Liver (tissue), 9 donors: ENCODE results near the gene POC5. TPM values are rescaled to one million over a fixed set of nuclear protein-coding genes. Genes with fewer than 3 reads are reported as not detected.

Experiments used
- DNase-seq: peaks from one replicate; pipeline ENCODE4 v3.0.0-alpha.2; 2017; ENCODE audit warnings: low spot score
- H3K27ac ChIP-seq, 2 donors: one replicate each; pipeline ENCODE4 v1.7.0; 2013; ENCODE audit warnings: inconsistent platforms in 2 of 2, low read length in 2 of 2, control low read depth in 1 of 2, low read depth in 1 of 2, mild to moderate bottlenecking in 1 of 2
- H3K27me3 ChIP-seq, 4 donors: one replicate each; pipeline versions ENCODE4 v1.6.1 to v1.7.0; 2013; ENCODE audit warnings: low read length in 3 of 4, inconsistent platforms in 1 of 4, mild to moderate bottlenecking in 1 of 4, moderate library complexity in 1 of 4; ENCODE audit not compliant: control insufficient read depth in 4 of 4, insufficient read depth in 4 of 4
- H3K36me3 ChIP-seq, 4 donors: one replicate each; pipeline versions ENCODE4 v1.6.1 to v1.7.0; 2013; ENCODE audit warnings: low read length in 3 of 4, mild to moderate bottlenecking in 3 of 4, low read depth in 1 of 4, moderate library complexity in 1 of 4; ENCODE audit not compliant: control insufficient read depth in 4 of 4, insufficient read depth in 3 of 4
- H3K4me1 ChIP-seq, 4 donors: one replicate each; pipeline versions ENCODE4 v1.6.1 to v1.7.0; 2013; ENCODE audit warnings: low read length in 3 of 4, mild to moderate bottlenecking in 3 of 4, moderate library complexity in 1 of 4; ENCODE audit not compliant: control insufficient read depth in 4 of 4, insufficient read depth in 4 of 4
- H3K4me3 ChIP-seq, 3 donors: one replicate each; pipeline versions ENCODE4 v1.6.1 to v1.7.0; 2013; ENCODE audit warnings: low read length in 3 of 3, control low read depth in 1 of 3, low read depth in 1 of 3, mild to moderate bottlenecking in 1 of 3
- H3K9ac ChIP-seq, 2 donors: one replicate each; pipeline ENCODE4 v1.7.0; 2013; ENCODE audit warnings: low read length in 2 of 2, mild to moderate bottlenecking in 2 of 2, moderate library complexity in 2 of 2, control low read depth in 1 of 2, low read depth in 1 of 2
- H3K9me3 ChIP-seq, 4 donors: one replicate each; pipeline versions ENCODE4 v1.6.1 to v1.7.0; 2013; ENCODE audit warnings: low read length in 3 of 4; ENCODE audit not compliant: control insufficient read depth in 4 of 4
- EGR1 ChIP-seq, 2 donors: IDR thresholded peaks; 2 replicates each; pipeline ENCODE4 v1.6.1; 2016 to 2018; ENCODE audit warnings: antibody characterized with exemption in 2 of 2, low read depth in 2 of 2
- FOXA1 ChIP-seq: IDR thresholded peaks from 2 replicates; pipeline ENCODE4 v1.6.1; 2016; ENCODE audit warnings: antibody characterized with exemption
- FOXA2 ChIP-seq: IDR thresholded peaks from 2 replicates; pipeline ENCODE4 v1.6.1; 2016; ENCODE audit warnings: antibody characterized with exemption
- GABPA ChIP-seq, 2 donors: IDR thresholded peaks in 1 of 2; conservative IDR thresholded peaks in 1 of 2; 2 replicates each; pipeline ENCODE4 v1.6.1; 2016; ENCODE audit warnings: antibody characterized with exemption in 2 of 2, mild to moderate bottlenecking in 1 of 2, moderate library complexity in 1 of 2
- HNF4A ChIP-seq, 2 donors: conservative IDR thresholded peaks; 2 replicates each; pipeline ENCODE4 v1.6.1; 2016; ENCODE audit warnings: antibody characterized with exemption in 2 of 2, mild to moderate bottlenecking in 2 of 2
- HNF4G ChIP-seq: IDR thresholded peaks from 2 replicates; pipeline ENCODE4 v1.6.1; 2016; ENCODE audit warnings: antibody characterized with exemption
- JUND ChIP-seq, 2 donors: IDR thresholded peaks; 2 replicates each; pipeline ENCODE4 v1.6.1; 2016; ENCODE audit warnings: antibody characterized with exemption in 2 of 2
- NR2F2 ChIP-seq: IDR thresholded peaks from 2 replicates; pipeline ENCODE4 v1.6.1; 2016; ENCODE audit warnings: antibody characterized with exemption
- RAD21 ChIP-seq, 2 donors: IDR thresholded peaks; 2 replicates each; pipeline ENCODE4 v1.6.1; 2016; ENCODE audit warnings: antibody characterized with exemption in 2 of 2, mild to moderate bottlenecking in 2 of 2
- RXRA ChIP-seq, 2 donors: IDR thresholded peaks; 2 replicates each; pipeline ENCODE4 v1.6.1; 2017 to 2018; ENCODE audit warnings: antibody characterized with exemption in 2 of 2, mild to moderate bottlenecking in 1 of 2
- SP1 ChIP-seq: IDR thresholded peaks from 2 replicates; pipeline ENCODE4 v1.6.1; 2018; ENCODE audit warnings: antibody characterized with exemption, mild to moderate bottlenecking
- TAF1 ChIP-seq: conservative IDR thresholded peaks from 2 replicates; pipeline ENCODE4 v1.6.1; 2016; ENCODE audit warnings: antibody characterized with exemption, mild to moderate bottlenecking
- YY1 ChIP-seq: IDR thresholded peaks from 2 replicates; pipeline ENCODE4 v1.6.1; 2016; ENCODE audit warnings: antibody characterized with exemption, mild to moderate bottlenecking
- WGBS: extraction: QIAGEN DNeasy Blood & Tissue Kit; methylation state at CpG from one replicate; pipeline ENCODE4 v1.1.7; 2013; 5-methylcytosine and 5-hydroxymethylcytosine counted together
- polyA plus RNA-seq, 2 donors: library from polyadenylated mRNA; stranded (reverse) in 1 of 2; unstranded in 1 of 2; fragments of 200-250 nt in 1 of 2; fragments of >200 nt in 1 of 2; fragmentation: Nextera tagmentation in 1 of 2; extraction: Ambion mirVana in 1 of 2; gene quantifications; one replicate each; pipeline versions ENCODE4 v1.2.1 to v1.2.3, GENCODE V29; 2013 to 2015
- total RNA-seq, 2 donors: library from RNA; depleted of rRNA; stranded (reverse); fragments of >200 nt; gene quantifications; one replicate each; pipeline ENCODE4 v1.2.3, GENCODE V29; 2014
- TF ChIP-seq, protein P1 (sequence below): IDR thresholded peaks from 2 replicates; pipeline ENCODE4 v1.6.1; 2016; ENCODE audit warnings: antibody characterized with exemption
- TF ChIP-seq, protein P2 (sequence below): IDR thresholded peaks from 2 replicates; pipeline ENCODE4 v1.6.1; 2016; ENCODE audit warnings: antibody characterized with exemption
- TF ChIP-seq, protein P3 (sequence below): IDR thresholded peaks from 2 replicates; pipeline ENCODE4 v1.6.1; 2016; ENCODE audit warnings: antibody characterized with exemption
- TF ChIP-seq, protein P4 (sequence below): fragments of 150-350 bp; IDR thresholded peaks from 2 replicates; pipeline ENCODE4 v1.5.1; 2017; ENCODE audit warnings: improper control_type of control experiment, low read depth, low read length; ENCODE audit not compliant: missing input control
- TF ChIP-seq, protein P5 (sequence below): IDR thresholded peaks from 2 replicates; pipeline ENCODE4 v1.6.1; 2016; ENCODE audit warnings: antibody characterized with exemption, mild to moderate bottlenecking
- donor health status: healthy.
- donor health status: healthy.
- donor health status: healthy.
- donor health status: healthy.
- donor health status: healthy.

The POC5 gene, protein sequence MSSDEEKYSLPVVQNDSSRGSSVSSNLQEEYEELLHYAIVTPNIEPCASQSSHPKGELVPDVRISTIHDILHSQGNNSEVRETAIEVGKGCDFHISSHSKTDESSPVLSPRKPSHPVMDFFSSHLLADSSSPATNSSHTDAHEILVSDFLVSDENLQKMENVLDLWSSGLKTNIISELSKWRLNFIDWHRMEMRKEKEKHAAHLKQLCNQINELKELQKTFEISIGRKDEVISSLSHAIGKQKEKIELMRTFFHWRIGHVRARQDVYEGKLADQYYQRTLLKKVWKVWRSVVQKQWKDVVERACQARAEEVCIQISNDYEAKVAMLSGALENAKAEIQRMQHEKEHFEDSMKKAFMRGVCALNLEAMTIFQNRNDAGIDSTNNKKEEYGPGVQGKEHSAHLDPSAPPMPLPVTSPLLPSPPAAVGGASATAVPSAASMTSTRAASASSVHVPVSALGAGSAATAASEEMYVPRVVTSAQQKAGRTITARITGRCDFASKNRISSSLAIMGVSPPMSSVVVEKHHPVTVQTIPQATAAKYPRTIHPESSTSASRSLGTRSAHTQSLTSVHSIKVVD
- total RNA-seq (1 to 10 TPM; 6.4 to 6.7 TPM), polyA plus RNA-seq (1 to 10 TPM; 2.3 to 3.7 TPM)

- Histone ChIP-seq H3K36me3 (no peaks in the 10 kb centered on the region), H3K9ac (peak within 1 kb of the TSS; percentile 57 to 61), H3K27ac (peak within 1 kb of the TSS; percentile 88 to 89), H3K9me3 (no peaks in the 10 kb centered on the region), H3K4me3 (peak within 1 kb of the TSS; percentile 88 to 98 (median 97)), H3K4me1 (peaks cover 3 to 19% (median 7%) of the 10 kb centered on the region in 4 donors), H3K27me3 (no peaks in the 10 kb centered on the region)
- 10% methylated on average over 51 of the region's 51 CpGs for WGBS
- TF ChIP-seq, protein P1, sequence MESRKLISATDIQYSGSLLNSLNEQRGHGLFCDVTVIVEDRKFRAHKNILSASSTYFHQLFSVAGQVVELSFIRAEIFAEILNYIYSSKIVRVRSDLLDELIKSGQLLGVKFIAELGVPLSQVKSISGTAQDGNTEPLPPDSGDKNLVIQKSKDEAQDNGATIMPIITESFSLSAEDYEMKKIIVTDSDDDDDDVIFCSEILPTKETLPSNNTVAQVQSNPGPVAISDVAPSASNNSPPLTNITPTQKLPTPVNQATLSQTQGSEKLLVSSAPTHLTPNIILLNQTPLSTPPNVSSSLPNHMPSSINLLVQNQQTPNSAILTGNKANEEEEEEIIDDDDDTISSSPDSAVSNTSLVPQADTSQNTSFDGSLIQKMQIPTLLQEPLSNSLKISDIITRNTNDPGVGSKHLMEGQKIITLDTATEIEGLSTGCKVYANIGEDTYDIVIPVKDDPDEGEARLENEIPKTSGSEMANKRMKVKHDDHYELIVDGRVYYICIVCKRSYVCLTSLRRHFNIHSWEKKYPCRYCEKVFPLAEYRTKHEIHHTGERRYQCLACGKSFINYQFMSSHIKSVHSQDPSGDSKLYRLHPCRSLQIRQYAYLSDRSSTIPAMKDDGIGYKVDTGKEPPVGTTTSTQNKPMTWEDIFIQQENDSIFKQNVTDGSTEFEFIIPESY = peak; percentile 47
- TF ChIP-seq JUND (IDR thresholded peaks at IDR 0.05) (no peak), HNF4A (conservative IDR thresholded peaks at IDR 0.05) (peak; percentile 15 to 23), SP1 (peak; percentile 99), NR2F2 (no peak), GABPA (IDR thresholded peaks at IDR 0.05 in 1 of 2, conservative IDR thresholded peaks at IDR 0.05 in 1 of 2) (peak; percentile 76 to 85), FOXA2 (peak; percentile 14), FOXA1 (no peak), RAD21 (IDR thresholded peaks at IDR 0.05) (peak in 1 of 2 donors; percentile 27), EGR1 (IDR thresholded peaks at IDR 0.05; ENCODE audit: low read depth in 2 of 2) (peak in 1 of 2 donors; percentile 59), TAF1 (peak; percentile 90), RXRA (IDR thresholded peaks at IDR 0.05) (peak; percentile 23 to 29), YY1 (peak; percentile 45), HNF4G (no peak)
- TF ChIP-seq, protein P2, sequence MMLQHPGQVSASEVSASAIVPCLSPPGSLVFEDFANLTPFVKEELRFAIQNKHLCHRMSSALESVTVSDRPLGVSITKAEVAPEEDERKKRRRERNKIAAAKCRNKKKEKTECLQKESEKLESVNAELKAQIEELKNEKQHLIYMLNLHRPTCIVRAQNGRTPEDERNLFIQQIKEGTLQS = no peak
- TF ChIP-seq, protein P3, sequence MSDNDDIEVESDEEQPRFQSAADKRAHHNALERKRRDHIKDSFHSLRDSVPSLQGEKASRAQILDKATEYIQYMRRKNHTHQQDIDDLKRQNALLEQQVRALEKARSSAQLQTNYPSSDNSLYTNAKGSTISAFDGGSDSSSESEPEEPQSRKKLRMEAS = peak; percentile 71
- TF ChIP-seq, protein P4, sequence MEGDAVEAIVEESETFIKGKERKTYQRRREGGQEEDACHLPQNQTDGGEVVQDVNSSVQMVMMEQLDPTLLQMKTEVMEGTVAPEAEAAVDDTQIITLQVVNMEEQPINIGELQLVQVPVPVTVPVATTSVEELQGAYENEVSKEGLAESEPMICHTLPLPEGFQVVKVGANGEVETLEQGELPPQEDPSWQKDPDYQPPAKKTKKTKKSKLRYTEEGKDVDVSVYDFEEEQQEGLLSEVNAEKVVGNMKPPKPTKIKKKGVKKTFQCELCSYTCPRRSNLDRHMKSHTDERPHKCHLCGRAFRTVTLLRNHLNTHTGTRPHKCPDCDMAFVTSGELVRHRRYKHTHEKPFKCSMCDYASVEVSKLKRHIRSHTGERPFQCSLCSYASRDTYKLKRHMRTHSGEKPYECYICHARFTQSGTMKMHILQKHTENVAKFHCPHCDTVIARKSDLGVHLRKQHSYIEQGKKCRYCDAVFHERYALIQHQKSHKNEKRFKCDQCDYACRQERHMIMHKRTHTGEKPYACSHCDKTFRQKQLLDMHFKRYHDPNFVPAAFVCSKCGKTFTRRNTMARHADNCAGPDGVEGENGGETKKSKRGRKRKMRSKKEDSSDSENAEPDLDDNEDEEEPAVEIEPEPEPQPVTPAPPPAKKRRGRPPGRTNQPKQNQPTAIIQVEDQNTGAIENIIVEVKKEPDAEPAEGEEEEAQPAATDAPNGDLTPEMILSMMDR = no peak
- TF ChIP-seq, protein P5, sequence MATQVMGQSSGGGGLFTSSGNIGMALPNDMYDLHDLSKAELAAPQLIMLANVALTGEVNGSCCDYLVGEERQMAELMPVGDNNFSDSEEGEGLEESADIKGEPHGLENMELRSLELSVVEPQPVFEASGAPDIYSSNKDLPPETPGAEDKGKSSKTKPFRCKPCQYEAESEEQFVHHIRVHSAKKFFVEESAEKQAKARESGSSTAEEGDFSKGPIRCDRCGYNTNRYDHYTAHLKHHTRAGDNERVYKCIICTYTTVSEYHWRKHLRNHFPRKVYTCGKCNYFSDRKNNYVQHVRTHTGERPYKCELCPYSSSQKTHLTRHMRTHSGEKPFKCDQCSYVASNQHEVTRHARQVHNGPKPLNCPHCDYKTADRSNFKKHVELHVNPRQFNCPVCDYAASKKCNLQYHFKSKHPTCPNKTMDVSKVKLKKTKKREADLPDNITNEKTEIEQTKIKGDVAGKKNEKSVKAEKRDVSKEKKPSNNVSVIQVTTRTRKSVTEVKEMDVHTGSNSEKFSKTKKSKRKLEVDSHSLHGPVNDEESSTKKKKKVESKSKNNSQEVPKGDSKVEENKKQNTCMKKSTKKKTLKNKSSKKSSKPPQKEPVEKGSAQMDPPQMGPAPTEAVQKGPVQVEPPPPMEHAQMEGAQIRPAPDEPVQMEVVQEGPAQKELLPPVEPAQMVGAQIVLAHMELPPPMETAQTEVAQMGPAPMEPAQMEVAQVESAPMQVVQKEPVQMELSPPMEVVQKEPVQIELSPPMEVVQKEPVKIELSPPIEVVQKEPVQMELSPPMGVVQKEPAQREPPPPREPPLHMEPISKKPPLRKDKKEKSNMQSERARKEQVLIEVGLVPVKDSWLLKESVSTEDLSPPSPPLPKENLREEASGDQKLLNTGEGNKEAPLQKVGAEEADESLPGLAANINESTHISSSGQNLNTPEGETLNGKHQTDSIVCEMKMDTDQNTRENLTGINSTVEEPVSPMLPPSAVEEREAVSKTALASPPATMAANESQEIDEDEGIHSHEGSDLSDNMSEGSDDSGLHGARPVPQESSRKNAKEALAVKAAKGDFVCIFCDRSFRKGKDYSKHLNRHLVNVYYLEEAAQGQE = peak; percentile 77
- DNase-seq = peak; percentile 99
These were observed at the start of gene POC5 for GRCh38 chr5:75717082-75717922. TSS of gene POC5 (minus strand) at chr5:75717437. CDS start at chr5:75712937, 4,500 bp downstream.
